IMR-90 (cell line): Measurements from ENCODE around the gene ISG15. TPM values are rescaled to one million over a fixed set of nuclear protein-coding genes. Genes with fewer than 3 reads are reported as not detected.

Experiments used
- ATAC-seq: fragments of 200-7000 bp; cut with Tn5 transposase; 2 replicates; pipeline ENCODE4 v1.9.1; 2020; ENCODE audit warnings: low read depth, mild to moderate bottlenecking, moderate library complexity
- BruUV-seq: library from RNA; stranded (reverse); fragments of 400-500 nt; replicated peaks from 2 replicates; lab custom pipeline; 2021; lab: Mats Ljungman, UMichigan
- CTCF ChIA-PET: fragments of 300-600 bp; formaldehyde crosslinking; extraction: SDS; loops from one replicate; lab custom pipeline; 2021; ENCODE audit warnings: antibody characterized with exemption; lab: Yijun Ruan, JAX
- POLR2A ChIA-PET: fragments of 300-600 bp; sonication (Branson Sonifier 250); formaldehyde crosslinking; loops from one replicate; lab custom pipeline; 2022; ENCODE audit warnings: antibody characterized with exemption; ENCODE audit not compliant: unreplicated experiment; lab: Charles Lee
- DNase-seq: peaks from one replicate; pipeline ENCODE4 v3.0.0; 2013
- H2AFZ ChIP-seq: replicated peaks from 2 replicates; pipeline ENCODE3; 2013; ENCODE audit warnings: low read length, mild to moderate bottlenecking; ENCODE audit not compliant: poor library complexity
- H2AK5ac ChIP-seq: 2 replicates; pipeline ENCODE4 v1.6.1; 2013; ENCODE audit warnings: low read depth, low read length, inconsistent platforms
- H2AK9ac ChIP-seq: replicated peaks from 2 replicates; pipeline ENCODE3; 2013; ENCODE audit warnings: mild to moderate bottlenecking, low read depth, low read length, moderate library complexity; ENCODE audit not compliant: poor library complexity
- H2BK120ac ChIP-seq: 2 replicates; pipeline ENCODE4 v1.6.1; 2013; ENCODE audit warnings: low read depth, low read length, inconsistent platforms
- H2BK15ac ChIP-seq: 3 replicates; pipeline ENCODE4 v1.6.1; 2013; ENCODE audit warnings: low read depth, low read length, inconsistent platforms
- H2BK20ac ChIP-seq: 2 replicates; pipeline ENCODE4 v1.6.1; 2013; ENCODE audit warnings: low read depth, mild to moderate bottlenecking, inconsistent platforms, low read length, moderate library complexity
- H2BK5ac ChIP-seq: 2 replicates; pipeline ENCODE4 v1.6.1; 2013; ENCODE audit warnings: mild to moderate bottlenecking, low read depth, low read length, inconsistent platforms; ENCODE audit not compliant: poor library complexity, severe bottlenecking
- H3K14ac ChIP-seq: replicated peaks from 2 replicates; pipeline ENCODE4 v1.6.1; 2013; ENCODE audit warnings: low read depth, low read length, inconsistent platforms
- H3K18ac ChIP-seq: 2 replicates; pipeline ENCODE4 v1.6.1; 2013; ENCODE audit warnings: low read depth, low read length, control low read depth
- H3K23ac ChIP-seq: 2 replicates; pipeline ENCODE4 v1.6.1; 2013; ENCODE audit warnings: low read depth, low read length, inconsistent platforms
- H3K27ac ChIP-seq: 2 replicates; pipeline ENCODE4 v1.5.1; 2013; ENCODE audit warnings: mild to moderate bottlenecking, control low read depth, low read length; ENCODE audit not compliant: insufficient read depth
- H3K27me3 ChIP-seq: 2 replicates; pipeline ENCODE4 v1.6.1; 2013; ENCODE audit warnings: low read length; ENCODE audit not compliant: control insufficient read depth, insufficient read depth
- H3K36me3 ChIP-seq: 2 replicates; pipeline ENCODE4 v1.6.1; 2013; ENCODE audit warnings: low read length, mixed read lengths; ENCODE audit not compliant: control insufficient read depth, insufficient read depth
- H3K4ac ChIP-seq: 2 replicates; pipeline ENCODE4 v1.6.1; 2013; ENCODE audit warnings: low read depth, low read length, inconsistent platforms
- H3K4me1 ChIP-seq: 2 replicates; pipeline ENCODE4 v1.6.1; 2013; ENCODE audit warnings: low read length, mixed read lengths; ENCODE audit not compliant: control insufficient read depth, insufficient read depth
- H3K4me2 ChIP-seq: 2 replicates; pipeline ENCODE4 v1.6.1; 2013; ENCODE audit warnings: low read depth, mild to moderate bottlenecking, control low read depth, low read length, moderate library complexity
- H3K4me3 ChIP-seq: 2 replicates; pipeline ENCODE4 v1.5.1; 2013; ENCODE audit warnings: low read depth, mild to moderate bottlenecking, control low read depth, low read length, moderate library complexity; ENCODE audit not compliant: insufficient read depth
- H3K56ac ChIP-seq: 2 replicates; pipeline ENCODE4 v1.6.1; 2013; ENCODE audit warnings: low read length, inconsistent platforms; ENCODE audit not compliant: insufficient read depth; ENCODE audit errors: extremely low read depth
- H3K79me1 ChIP-seq, 2 experiments: 2 replicates each; pipeline ENCODE4 v1.6.1; 2013; ENCODE audit warnings: low read length in 2 of 2, inconsistent platforms in 1 of 2, low read depth in 1 of 2
- H3K9ac ChIP-seq: 2 replicates; pipeline ENCODE4 v1.6.1; 2013; ENCODE audit warnings: low read depth, low read length, control low read depth
- H3K9me1 ChIP-seq: 2 replicates; pipeline ENCODE4 v1.6.1; 2013; ENCODE audit warnings: low read length, inconsistent platforms; ENCODE audit not compliant: insufficient read depth
- H3K9me3 ChIP-seq: 2 replicates; pipeline ENCODE4 v1.6.1; 2013; ENCODE audit warnings: low read length; ENCODE audit not compliant: control insufficient read depth, insufficient read depth
- H4K20me1 ChIP-seq: 2 replicates; pipeline ENCODE4 v1.6.1; 2013; ENCODE audit warnings: low read length, inconsistent platforms; ENCODE audit not compliant: insufficient read depth
- H4K5ac ChIP-seq: 2 replicates; pipeline ENCODE4 v1.6.1; 2013; ENCODE audit warnings: mild to moderate bottlenecking, low read depth, low read length, control low read depth
- H4K8ac ChIP-seq, 2 experiments: 2 replicates each; pipeline ENCODE4 v1.6.1; 2013; ENCODE audit warnings: low read depth in 2 of 2, low read length in 2 of 2, control low read depth in 1 of 2, inconsistent platforms in 1 of 2
- H4K91ac ChIP-seq: 2 replicates; pipeline ENCODE4 v1.6.1; 2013; ENCODE audit warnings: low read depth, low read length, inconsistent platforms; ENCODE audit not compliant: insufficient read depth
- CHD1 ChIP-seq: IDR thresholded peaks from 2 replicates; pipeline ENCODE4 v1.6.1; 2012; ENCODE audit warnings: low read depth, low read length, improper control_type of control experiment
- MAZ ChIP-seq: IDR thresholded peaks from 2 replicates; pipeline ENCODE4 v1.6.1; 2012; ENCODE audit warnings: low read depth, mild to moderate bottlenecking, low read length, improper control_type of control experiment, moderate library complexity, borderline replicate concordance
- SMC3 ChIP-seq: fragments of 150-350 bp; IDR thresholded peaks from 2 replicates; pipeline ENCODE4 v1.6.1; 2016; ENCODE audit warnings: low read depth, mild to moderate bottlenecking, antibody characterized with exemption, low read length, moderate library complexity
- WGBS, 2 experiments: methylation state at CpG; one replicate each; pipeline versions ENCODE4 v1.1.5 to v1.1.7; 2013; ENCODE audit warnings: missing lambda C conversion rate in 2 of 2; ENCODE audit not compliant: insufficient read length in 1 of 2; ENCODE audit errors: extremely low coverage in 2 of 2; 5-methylcytosine and 5-hydroxymethylcytosine counted together
- dilution Hi-C: fragments of 300-500 bp; cut with HindIII; formaldehyde crosslinking; loops from one replicate; pipeline ENCODE4 v1.14.3; 2018; ENCODE audit warnings: low sequenced_read_pairs; ENCODE audit not compliant: unreplicated experiment
- in situ Hi-C: fragments of 300-500 bp; cut with MboI; formaldehyde crosslinking; loops from 3 replicates; pipeline ENCODE4 v1.14.3; 2019; ENCODE audit warnings: low sequenced_read_pairs, inconsistent platforms, mixed read lengths
- intact Hi-C: fragments of 100-400 bp; cut with micrococcal nuclease; formaldehyde crosslinking; loops from 2 replicates; pipeline ENCODE4 v1.10.0; 2022
- polyA plus RNA-seq, 3 experiments: library from polyadenylated mRNA; depleted of rRNA; stranded (reverse); fragments of >200 nt; gene quantifications; 2 replicates each; pipeline ENCODE4 v1.2.3, GENCODE V29; 2012; ENCODE audit warnings: low replicate concordance in 1 of 3
- total RNA-seq: library from RNA; depleted of rRNA; stranded (reverse); fragments of >200 nt; gene quantifications from 2 replicates; pipeline ENCODE4 v1.2.3, GENCODE V29; 2012

The ISG15 gene
- total and polyA plus RNA-seq, 2 of the 4 experiments (the other 2 are of a cell fraction), result 99.1 to 105 TPM

GRCh38 chr1:1021010-1021919, 8.0 kb downstream of the ISG15 start:
- Histone ChIP-seq H2AK9ac (peak overlapping the region; percentile 98), H3K18ac (peak overlapping the region; percentile 44; the same call in 1 of the 2 replicates), H3K27ac (peak overlapping the region; percentile 48), H3K4me3 (peak overlapping the region; percentile 86), H3K4ac (peak overlapping the region; percentile 87), H3K56ac (0 out of 2 replicates have a peak overlapping the region, but pooled peaks have one; percentile 46), H4K8ac (peak overlapping the region in 1 of 2 experiments; percentile 69; a peak in 1 of 4 replicates), H3K79me1 (peaks cover 16 to 44% of the 10 kb centered on the region in 2 experiments; a peak in 3 of 4 replicates), H3K9ac (peak overlapping the region; percentile 50), H4K5ac (peak overlapping the region; percentile 58), H4K20me1 (peaks cover 34% of the 10 kb centered on the region), H3K23ac (0 out of 2 replicates have a peak overlapping the region, but pooled peaks have one; percentile 73), H3K4me1 (peaks cover 20% of the 10 kb centered on the region), H3K36me3 (peaks cover 20% of the 10 kb centered on the region), H2BK15ac (no peak overlapping the region), H2AK5ac (peak overlapping the region; percentile 13), H3K14ac (peak overlapping the region; percentile 77), H3K27me3 (no peaks in the 10 kb centered on the region), H3K4me2 (peak overlapping the region; percentile 82), H2BK20ac (peak overlapping the region; percentile 31; the same call in 1 of the 2 replicates), H3K9me1 (peaks cover 2% of the 10 kb centered on the region; the same call in 1 of the 2 replicates), H3K9me3 (no peaks in the 10 kb centered on the region), H2BK120ac (peak overlapping the region; percentile 63), H4K91ac (peak overlapping the region; percentile 81), H2BK5ac (peak overlapping the region; percentile 53), H2AFZ (peak overlapping the region; percentile 77)
- ChIA-PET CTCF (no interaction called here), POLR2A (no interaction called here)
- intact Hi-C loops (no loop called here), in situ Hi-C loops (no loop called here), dilution Hi-C loops (no loop called here)
- peak; percentile 72 for DNase-seq
- no TSS peak for BruUV-seq
- TF ChIP-seq CHD1 (no peak), MAZ (peak; percentile 53; the same call in 1 of the 2 replicates), SMC3 (0 out of 2 replicates have a peak, but pooled peaks have one; percentile 5)
- WGBS, 2 experiments, result 61% methylated on average over 3 of the region's 33 CpGs; no CpG with 5 or more reads in 1 of the 2 experiments
- ATAC-seq, result peak; percentile 22
